C4-2B (cell line): ENCODE results near the gene UNK.

Experiments used
- H3K27ac ChIP-seq: fragments of 450-650 bp; 2 replicates; pipeline ENCODE4 v1.5.1; 2017
- CTCF ChIP-seq: fragments of 450-650 bp; conservative IDR thresholded peaks from 2 replicates; pipeline ENCODE4 v1.5.1; 2017; ENCODE audit warnings: mild to moderate bottlenecking
- ZFX ChIP-seq: fragments of 450-650 bp; IDR thresholded peaks from 2 replicates; pipeline ENCODE4 v1.6.1; 2017

The UNK gene

GRCh38 chr17:75837899-75838298, 53.3 kb downstream of the UNK start:
- no peak overlapping the region for H3K27ac ChIP-seq
- TF ChIP-seq ZFX = no peak
- no peak for TF ChIP-seq CTCF

GRCh38 chr17:75838410-75838809, 53.8 kb downstream of the UNK start:
- no peak overlapping the region for H3K27ac ChIP-seq
- TF ChIP-seq CTCF = no peak
- no peak for TF ChIP-seq ZFX

DNA sequence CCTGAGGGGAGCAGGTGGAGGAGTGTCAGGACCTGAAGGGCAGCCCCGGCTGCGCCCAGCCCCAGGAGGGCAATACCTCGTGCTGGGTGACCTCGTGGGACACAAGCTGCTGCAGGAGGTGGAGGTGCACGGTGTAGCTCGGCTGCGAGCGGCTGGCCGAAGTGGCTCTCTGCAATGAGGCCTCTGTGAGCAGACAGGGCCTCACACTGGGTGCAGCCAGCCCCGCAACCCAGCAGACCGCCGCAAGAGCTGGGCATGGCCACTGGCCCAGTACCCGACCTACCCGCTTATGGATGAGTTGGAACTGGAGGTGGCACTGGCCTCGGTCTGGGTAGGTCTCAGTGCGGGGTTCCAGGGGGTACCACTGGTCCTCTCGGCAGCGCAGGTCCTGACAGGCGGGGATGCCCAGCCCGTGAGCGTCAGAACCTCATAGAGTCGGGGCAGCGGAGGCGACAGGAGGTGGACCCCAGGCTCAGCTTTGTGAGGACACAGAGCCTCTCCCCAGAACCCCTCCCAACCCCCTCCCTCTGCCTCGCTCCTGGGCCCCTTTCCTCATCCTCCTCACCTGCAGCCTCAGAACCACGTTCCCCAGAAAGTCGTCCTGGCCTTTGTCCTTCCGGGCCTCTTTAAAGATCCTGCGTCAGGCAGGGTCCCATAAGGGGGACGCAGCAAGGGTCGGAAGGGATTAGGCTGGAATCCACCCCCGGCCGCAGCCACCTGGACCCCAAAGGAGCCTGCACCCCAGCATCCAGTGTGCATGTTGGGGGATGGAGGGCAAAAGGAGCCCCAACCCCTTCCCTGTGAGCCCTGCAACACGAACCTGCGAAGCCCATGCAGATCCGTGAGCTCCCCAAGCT, 55.6 kb downstream of the UNK start:
- TF ChIP-seq ZFX (no peak), CTCF (no peak)
- no peak overlapping the region for H3K27ac ChIP-seq

- no peak for TF ChIP-seq CTCF
- no peak for TF ChIP-seq ZFX
- no peak overlapping the region for H3K27ac ChIP-seq
Measured at GRCh38 chr17:75840799-75841164, 56.2 kb downstream of the UNK start.

GRCh38 chr17:75842411-75842810, 57.8 kb downstream of the UNK start:
- no peak overlapping the region for H3K27ac ChIP-seq
- no peak for TF ChIP-seq ZFX
- no peak for TF ChIP-seq CTCF

DNA sequence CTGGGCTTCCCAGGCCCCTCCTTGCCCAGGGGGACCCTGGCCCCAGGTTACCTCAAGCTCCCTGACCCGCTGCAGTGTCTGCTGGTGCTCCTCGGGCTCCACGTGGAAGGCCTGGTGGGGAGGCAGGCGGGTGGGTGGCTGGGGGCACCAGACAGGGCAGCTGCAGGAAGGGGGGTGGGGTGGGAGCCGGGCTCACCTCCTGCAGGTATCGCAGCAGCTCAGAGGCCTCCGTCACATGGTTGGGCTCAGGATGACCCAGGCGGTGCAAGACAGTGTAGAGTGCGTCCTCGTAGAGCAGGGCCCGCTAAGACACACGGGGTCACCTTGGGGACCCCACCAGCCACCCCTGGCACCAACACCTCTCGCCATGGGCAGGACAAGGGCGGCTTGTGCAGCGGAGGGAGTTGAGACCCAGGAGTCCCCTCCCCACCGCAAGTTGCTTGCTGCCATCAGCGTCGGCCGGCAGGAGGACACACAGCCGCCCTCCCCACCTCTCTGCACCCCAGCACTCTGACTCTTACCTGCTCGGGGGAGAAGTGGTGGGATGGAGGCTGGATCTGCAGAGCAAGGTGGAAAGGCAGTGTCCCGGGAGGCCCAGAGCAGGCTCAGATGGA, 58.5 kb downstream of the UNK start:
- no peak overlapping the region for H3K27ac ChIP-seq
- TF ChIP-seq ZFX = no peak

- TF ChIP-seq ZFX (no peak), CTCF (no peak)
- H3K27ac ChIP-seq = peak within 1 kb of the TSS; percentile 37
Measured at GRCh38 chr17:75843577-75844529, 59.2 kb downstream of the UNK start, which contains the start of gene UNC13D. UNC13D (minus strand) TSS chr17:75844404; CDS start chr17:75844337, 67 bp downstream.
